ENCODE data around the gene SFT2D1. TPM values are rescaled to one million over a fixed set of nuclear protein-coding genes. Genes with fewer than 3 reads are reported as not detected.

Gene SFT2D1
- total RNA-seq, 2 donors from 2014 or later: 65.0 to 73.3 TPM

DNA sequence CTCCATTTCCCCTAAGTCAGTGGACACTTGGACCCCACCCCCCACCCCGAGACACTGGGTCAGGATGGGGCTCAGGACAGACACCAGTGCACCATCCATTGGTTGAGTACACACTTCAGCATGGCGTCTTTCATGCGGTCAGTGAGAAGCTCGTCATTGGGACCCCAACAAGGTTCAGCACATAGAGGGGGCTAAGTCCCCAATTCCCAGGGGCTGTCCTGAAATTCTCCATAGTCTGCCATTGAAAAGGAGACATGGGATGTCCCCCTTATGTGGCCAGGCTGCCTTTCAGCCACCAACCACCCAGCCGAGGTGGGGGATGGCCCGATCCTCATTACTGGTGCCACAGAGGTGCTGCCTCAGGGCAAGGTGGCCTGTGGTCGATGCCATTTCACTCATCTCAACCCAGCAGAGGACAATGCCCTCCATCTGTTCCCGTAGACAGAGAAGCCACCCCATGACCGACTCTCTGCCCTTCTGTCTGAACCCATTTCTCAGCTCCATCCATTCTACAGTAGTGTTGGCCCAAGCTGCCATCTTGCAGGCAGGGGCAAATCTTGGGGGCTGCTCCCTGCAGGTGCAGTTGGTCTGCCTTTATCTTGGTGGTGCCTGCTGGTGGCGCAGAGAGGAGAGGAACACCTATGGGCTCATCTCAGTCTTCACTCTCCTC, 71.5 kb downstream of the SFT2D1 start:
- H3K27me3 ChIP-seq: no peaks in the 10 kb centered on the region
- no peak for DNase-seq
- no peak overlapping the region for H3K9ac ChIP-seq (ENCODE audit: low read depth in 2 of 2, low read length in 2 of 2)
- TF ChIP-seq CTCF (IDR thresholded peaks at IDR 0.05): no peak
- no peaks in the 10 kb centered on the region for H3K4me1 ChIP-seq
- H3K27ac ChIP-seq: no peak overlapping the region
- no peaks in the 10 kb centered on the region for H3K36me3 ChIP-seq
- no peak overlapping the region for H3K4me3 ChIP-seq
- no peaks in the 10 kb centered on the region for H3K9me3 ChIP-seq
- intact Hi-C loops (cut with DNase I): no loop called here

Other genes with a start within 250 kb of the SFT2D1 start
- not detected for gene TBXT, start 174.7 kb downstream of the SFT2D1 start, total RNA-seq
- not detected for gene PRR18, start 34.2 kb downstream of the SFT2D1 start, total RNA-seq
- 100 to 1,000 TPM in 1 of 2 donors, 10 to 100 TPM in 1; 93.7 to 144 TPM for gene MPC1, start 40.4 kb upstream of the SFT2D1 start, total RNA-seq
- gene RAMACL, start 244.1 kb upstream of the SFT2D1 start, total RNA-seq: under 1 TPM; 0.48 to 0.54 TPM

All from colonic mucosa (tissue), 4 donors.